ENCODE data around the gene DNAH17. TPM values are rescaled to one million over a fixed set of nuclear protein-coding genes. Genes with fewer than 3 reads are reported as not detected.

Gene DNAH17
- total RNA-seq, 1 experiment from 2014 or later = 0.13 TPM

- Histone ChIP-seq H3K4ac (ENCODE audit: low read depth, low read length) (no peak overlapping the region), H4K8ac (replicated peaks; ENCODE audit: insufficient read length, low read depth, low read length) (no peak overlapping the region), H4K20me1 (ENCODE audit: control insufficient read depth, insufficient read depth, insufficient read length) (no peaks in the 10 kb centered on the region), H3K27me3 (ENCODE audit: insufficient read depth, low read length) (no peaks in the 10 kb centered on the region), H2BK120ac (ENCODE audit: low read depth, low read length, poor library complexity, severe bottlenecking) (no peak overlapping the region), H3K4me1 (ENCODE audit: insufficient read depth, low read length) (no peaks in the 10 kb centered on the region; the same call in 1 of the 2 replicates), H2AK5ac (ENCODE audit: insufficient read length, low read length) (no peak overlapping the region), H3K56ac (ENCODE audit: insufficient read length, low read depth, low read length) (no peak overlapping the region), H3K9me3 (ENCODE audit: control insufficient read depth, low read depth, low read length) (no peaks in the 10 kb centered on the region), H2BK5ac (ENCODE audit: insufficient read length, low read length) (no peak overlapping the region), H3K23ac (ENCODE audit: insufficient read length, low read depth, low read length) (no peak overlapping the region), H3K14ac (ENCODE audit: insufficient read depth, low read length) (no peak overlapping the region), H2BK12ac (ENCODE audit: insufficient read length, low read depth, low read length) (no peak overlapping the region), H3K23me2 (ENCODE audit: insufficient read length, low read depth, low read length, poor library complexity, severe bottlenecking) (no peaks in the 10 kb centered on the region), H4K91ac (ENCODE audit: insufficient read length, low read depth, low read length) (no peak overlapping the region), H2BK20ac (ENCODE audit: low read depth, low read length, poor library complexity, severe bottlenecking) (no peak overlapping the region), H3K18ac (ENCODE audit: insufficient read length, low read depth, low read length) (no peak overlapping the region), H2AFZ (ENCODE audit: low read length) (no peak overlapping the region), H3K27ac (ENCODE audit: insufficient read length, low read depth, low read length) (no peak overlapping the region), H3T11ph (ENCODE audit: low read length) (no peak overlapping the region), H4K5ac (ENCODE audit: insufficient read length, low read depth, low read length) (no peak overlapping the region), H3K4me2 (ENCODE audit: insufficient read depth, insufficient read length, low read length) (no peak overlapping the region), H3K9ac (ENCODE audit: extremely low read depth, insufficient read length, low read length) (no peak overlapping the region), H3K79me1 (ENCODE audit: insufficient read depth, low read depth, low read length, poor library complexity, severe bottlenecking) (no peaks in the 10 kb centered on the region), H3K79me2 (ENCODE audit: insufficient read depth, low read length) (no peaks in the 10 kb centered on the region), H2BK15ac (ENCODE audit: low read depth, low read length) (no peak overlapping the region)
- peaks cover 0 to 6% (median 3%) of the 10 kb centered on the region in 3 experiments; a peak in 2 of 7 replicates for H3K36me3 Mint-ChIP-seq (ENCODE audit: insufficient read depth in 1 of 3, low read depth in 3 of 3)
- no CpG with 5 or more reads among the region's 11 CpGs for WGBS (ENCODE audit: extremely low coverage, insufficient read length, low lambda C conversion rate)
- H3K4me1 Mint-ChIP-seq = peaks cover 0 to 3% of the 10 kb centered on the region in 2 experiments; a peak in 1 of 4 replicates
- H3K9me3 Mint-ChIP-seq = peaks cover 4 to 7% of the 10 kb centered on the region in 2 experiments; a peak in 3 of 5 replicates
- H3K27ac Mint-ChIP-seq = no peak overlapping the region
- no peak overlapping the region for H3K4me3 Mint-ChIP-seq
- no peak for TF ChIP-seq CTCF (conservative IDR thresholded peaks at IDR 0.05)
- H3K27me3 Mint-ChIP-seq (ENCODE audit: low read depth) = no peaks in the 10 kb centered on the region
- DNase-seq = no peak
Observed at GRCh38 chr17:78460176-78460675, 117.0 kb downstream of the DNAH17 start.

Data from H9 (cell line).